ENCODE data around the gene ABCA2.

ABCA2 gene

GRCh38 chr9:136977649-136978072, 50.4 kb downstream of the ABCA2 start:
- DNase-seq = no peak

DNA sequence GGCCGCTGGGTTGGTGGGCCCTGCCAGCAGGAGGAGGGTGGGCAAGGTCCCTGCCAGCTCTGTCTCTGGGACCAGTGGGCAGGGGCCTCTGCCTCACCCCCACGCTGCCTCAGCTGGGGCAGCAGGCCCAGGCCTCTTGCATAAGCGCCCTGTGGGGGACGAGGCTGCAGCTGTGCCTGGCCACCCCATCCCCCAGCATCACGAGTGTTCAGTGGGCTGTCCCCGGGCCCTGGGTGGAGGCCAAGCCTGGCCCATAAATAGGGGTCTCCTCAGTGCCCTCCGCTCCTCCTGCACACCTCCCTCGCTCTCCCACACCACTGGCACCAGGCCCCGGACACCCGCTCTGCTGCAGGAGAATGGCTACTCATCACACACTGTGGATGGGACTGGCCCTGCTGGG, 50.8 kb downstream of the ABCA2 start, which contains the start of gene PTGDS:
TSS of gene PTGDS (plus strand) at position 282 of the 400 bp plus-strand sequence. CDS start at position 357, 75 bp downstream.
- DNase-seq = no peak

DNA sequence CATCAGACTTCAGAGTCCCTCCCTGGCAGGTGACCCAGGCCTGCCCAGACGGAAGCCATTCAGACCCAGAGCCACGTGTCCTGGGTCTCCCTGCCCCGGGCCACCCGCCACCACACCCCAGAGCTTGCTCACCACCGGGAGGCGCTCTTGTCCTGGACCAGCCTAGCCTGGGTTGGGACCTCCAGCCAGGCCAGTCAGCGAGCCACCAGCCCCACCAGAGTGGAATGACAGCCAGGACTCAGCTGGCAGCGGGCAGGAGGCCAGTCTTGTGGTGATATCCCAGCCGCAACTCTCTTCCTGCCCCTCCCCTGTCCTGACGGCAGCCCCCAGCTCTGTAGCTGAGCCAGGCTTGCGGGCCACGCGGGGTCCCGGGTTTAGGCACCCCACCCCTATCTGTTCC, 52.4 kb downstream of the ABCA2 start:
- no peak for DNase-seq

DNA sequence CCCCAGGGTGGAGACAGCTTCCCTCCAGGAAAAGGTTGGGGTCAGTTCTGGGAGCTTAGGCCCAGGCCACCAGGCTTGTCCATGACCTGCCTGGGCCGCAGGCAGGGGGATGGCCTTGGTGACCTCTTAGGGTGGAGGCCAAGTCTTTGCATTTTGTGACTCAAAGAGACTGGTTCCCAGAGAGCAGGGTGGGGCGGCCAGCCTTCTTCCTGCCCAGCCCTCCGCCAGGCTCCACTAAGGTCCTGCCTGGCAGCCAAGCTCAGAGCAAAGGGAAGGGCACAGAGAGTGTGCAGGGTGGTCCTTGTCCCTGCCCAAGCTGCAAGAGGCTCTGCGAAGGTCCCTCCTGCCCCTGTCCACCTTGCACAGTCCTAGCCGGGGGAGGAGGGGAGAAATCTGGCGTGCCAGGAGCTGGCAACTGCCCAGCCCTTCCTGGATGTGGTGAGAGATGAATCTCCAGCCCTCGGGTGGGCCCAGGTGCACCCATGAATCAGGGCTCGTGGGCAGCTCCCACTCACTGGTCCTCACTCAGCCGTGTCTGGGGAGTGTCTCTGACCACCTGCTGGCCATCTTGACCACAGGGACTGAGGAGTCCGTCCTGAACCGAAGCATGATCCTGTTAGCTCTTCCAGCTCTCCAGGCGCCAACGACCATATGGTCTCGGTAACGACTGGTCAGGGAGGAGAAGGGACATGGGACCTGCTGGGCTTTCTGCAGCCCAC, 53.1 kb downstream of the ABCA2 start:
- DNase-seq = no peak

- no peak for DNase-seq
Observed at GRCh38 chr9:136973618-136974617, 54.1 kb downstream of the ABCA2 start.

GRCh38 chr9:136972743-136973142, 55.3 kb downstream of the ABCA2 start:
- DNase-seq = no peak

DNA sequence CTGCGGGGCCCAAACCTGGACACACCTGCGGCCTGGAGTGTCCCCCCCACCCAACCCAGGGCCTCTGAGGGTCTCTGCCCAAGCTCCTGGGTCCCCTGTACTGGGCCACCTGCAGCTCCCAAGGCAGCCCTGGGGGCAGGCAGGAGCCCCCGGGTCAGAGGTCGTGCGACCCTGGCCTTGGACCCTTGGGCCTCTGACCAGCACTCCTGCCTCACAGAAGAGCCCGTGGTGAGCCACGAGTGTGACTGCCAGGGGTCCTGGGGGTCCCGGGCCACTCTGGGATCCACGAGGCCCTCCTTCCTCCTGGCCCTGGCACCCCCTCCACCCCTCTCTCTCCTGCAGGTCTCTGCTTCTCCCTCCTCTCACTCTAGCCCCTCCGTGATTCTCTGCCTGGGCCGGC, 55.7 kb downstream of the ABCA2 start:
- no peak for DNase-seq

- DNase-seq = no peak
Observed at GRCh38 chr9:136971746-136972145, 56.3 kb downstream of the ABCA2 start.

DNA sequence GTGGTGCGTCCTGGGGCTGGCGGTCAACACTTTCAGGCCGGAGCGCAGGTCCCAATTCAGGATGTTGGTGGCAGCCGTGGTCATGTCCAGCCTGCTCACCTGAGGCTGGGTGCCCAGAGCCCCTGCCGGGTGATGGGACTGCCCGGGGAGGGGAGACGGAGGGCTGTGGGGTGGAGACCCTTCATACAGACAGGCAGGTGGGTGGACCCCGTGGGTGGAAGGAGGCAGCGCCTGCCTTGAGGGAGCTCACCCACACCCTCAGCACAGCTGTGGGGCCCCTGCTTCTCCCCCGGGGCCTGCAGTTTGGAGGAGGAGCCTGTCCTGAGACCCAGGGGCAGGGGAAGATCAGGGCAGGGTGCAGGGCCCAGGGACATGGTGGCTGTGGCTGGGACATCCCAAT, 57.7 kb downstream of the ABCA2 start:
- no peak for DNase-seq

DNA sequence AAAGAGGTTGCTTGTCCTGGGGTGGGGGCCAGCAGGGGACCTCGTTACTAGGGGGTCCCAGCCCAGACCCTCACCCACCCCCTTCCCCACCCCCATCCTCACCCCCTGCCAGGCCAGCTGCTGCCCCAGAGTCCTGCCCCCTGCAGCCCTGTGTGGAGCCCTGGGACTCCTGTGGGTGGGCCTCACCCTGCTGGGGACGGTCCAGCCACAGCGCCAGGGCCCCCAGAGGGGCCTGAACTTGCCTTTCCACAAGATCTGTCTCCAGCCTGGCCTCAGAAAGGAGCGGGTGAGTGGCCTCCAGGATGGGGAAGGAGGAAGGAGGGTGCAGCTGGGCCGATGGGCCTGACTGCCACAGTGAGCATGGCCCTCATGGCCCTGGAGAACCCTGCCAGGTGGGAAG, 58.3 kb downstream of the ABCA2 start:
- DNase-seq = no peak

GRCh38 chr9:136969150-136969549, 58.9 kb downstream of the ABCA2 start:
- DNase-seq = no peak

DNA sequence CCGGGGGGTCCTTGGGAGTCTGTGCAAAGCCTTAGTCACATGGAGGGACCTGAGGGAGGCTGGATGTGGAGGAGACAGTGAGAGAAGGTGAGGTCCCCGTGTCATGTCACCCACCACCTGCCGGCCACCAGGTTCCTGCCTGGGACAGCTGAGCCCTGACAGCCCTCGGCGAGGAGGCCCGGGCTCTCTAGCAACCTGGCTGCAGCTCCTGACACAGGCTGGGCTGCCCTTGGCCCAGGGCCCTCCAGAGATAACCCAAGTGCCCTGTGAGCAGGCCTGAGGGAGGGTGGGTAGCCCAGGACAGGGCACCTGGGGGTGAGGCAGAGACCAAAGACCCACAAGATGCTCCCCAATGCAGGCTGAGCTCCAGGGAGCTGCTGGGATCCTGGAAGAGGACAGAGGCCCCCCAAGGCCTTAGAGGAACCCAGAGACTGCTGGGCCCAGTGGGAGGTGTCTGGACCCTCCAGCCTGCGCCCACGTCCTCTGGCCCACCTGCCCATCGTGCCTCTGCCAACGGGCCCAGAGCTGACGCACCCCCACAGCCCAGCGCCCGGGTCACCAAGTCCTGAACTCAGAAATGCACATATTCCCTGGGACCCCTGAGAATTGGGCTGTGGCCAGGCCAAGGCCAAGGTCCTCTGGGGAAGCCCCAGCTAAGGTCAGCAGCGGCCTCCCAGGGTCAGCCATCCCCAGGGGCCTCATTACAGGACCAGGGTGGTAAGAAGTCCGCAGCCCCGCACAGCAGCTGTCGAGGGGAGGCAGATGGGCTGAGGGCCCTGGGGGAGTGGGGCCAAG, 59.5 kb downstream of the ABCA2 start:
- no peak for DNase-seq

DNA sequence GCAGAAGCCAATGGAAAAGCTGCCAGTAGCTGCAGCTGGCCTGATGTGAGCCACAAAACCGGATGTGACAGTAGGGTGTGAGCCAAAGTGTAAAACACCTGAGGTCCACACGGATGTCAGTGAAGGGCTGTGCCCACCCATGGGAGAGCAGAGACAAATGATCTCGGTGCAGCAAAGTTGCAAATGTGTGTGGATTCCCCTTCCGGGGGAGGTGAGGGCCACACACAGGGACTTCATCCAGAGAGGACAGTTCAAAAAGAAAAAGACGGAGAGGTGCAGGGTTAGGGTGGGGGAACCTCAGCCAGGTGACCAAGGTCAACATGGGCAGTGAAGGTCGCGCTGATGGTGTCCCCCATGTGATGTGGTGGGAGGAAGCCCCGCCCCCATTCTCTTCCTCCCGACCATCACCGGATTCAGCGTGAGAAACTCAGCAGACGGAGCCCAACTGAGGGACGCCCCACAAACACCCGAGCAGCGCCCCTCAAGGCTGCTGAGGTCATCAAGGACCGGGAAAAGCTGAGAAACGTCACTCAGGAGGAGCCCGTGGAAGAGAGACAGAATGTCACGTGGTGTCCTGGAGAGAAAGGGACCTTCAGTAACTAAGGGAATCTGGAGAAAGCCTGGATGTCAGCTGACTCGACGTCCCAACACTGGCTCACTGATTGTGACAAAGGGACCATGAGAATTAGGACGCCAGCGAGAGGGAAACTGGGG, 62.1 kb downstream of the ABCA2 start:
- no peak for DNase-seq

DNA sequence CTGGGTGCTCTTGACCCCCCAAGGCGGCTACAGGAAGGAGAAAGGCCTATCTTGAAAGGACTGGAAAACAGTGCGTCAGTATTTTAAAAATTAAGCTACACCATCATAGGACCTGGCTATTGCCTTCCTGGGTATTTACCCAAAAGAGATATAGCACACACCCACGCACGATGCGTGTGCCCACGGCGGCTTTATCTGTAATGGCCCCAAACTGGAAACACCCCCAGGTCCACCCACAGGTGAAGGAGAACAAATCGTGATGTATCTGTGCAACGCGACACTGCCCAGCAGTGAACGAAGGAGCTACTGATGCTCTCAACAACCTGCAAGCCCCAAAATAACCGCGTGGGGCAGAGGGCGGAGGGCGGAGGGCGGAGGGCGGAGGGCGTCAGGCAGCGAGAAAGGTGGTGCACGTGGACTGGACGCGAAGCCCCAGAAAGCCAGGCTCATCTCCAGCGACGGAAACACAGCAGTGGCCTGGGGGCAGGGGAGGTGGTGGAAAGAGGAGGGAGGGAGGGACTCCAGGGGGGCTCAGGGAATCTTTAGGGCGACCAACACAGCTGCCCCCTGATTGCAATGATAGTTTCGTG, 63.1 kb downstream of the ABCA2 start:
- DNase-seq = no peak

DNA sequence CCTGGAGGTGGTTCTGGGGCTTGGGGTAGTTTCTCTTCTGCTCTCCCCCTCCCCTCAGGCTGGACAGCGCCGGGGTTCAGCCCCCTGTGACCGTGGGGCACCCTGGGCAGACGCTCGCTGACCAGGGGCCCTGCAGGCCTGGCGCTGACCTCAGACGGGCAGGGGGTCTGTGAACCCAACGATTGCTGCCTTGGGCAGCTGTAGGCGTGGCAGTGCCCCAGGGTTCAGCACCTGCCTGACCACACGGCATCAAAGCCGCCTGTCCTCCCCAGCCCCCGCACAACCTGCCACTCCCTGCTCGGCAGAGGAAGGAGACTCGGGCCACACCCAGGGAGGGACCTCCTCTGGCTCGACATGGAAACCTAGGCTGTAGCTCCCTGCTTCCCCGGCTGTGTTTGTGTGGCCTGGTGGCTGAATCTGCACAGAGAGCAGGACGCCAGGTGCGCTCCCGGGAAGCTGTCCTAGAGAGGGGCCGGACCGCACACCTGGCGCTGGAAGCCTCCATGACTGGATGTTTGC, 63.8 kb downstream of the ABCA2 start:
- DNase-seq = peak; percentile 20

DNA sequence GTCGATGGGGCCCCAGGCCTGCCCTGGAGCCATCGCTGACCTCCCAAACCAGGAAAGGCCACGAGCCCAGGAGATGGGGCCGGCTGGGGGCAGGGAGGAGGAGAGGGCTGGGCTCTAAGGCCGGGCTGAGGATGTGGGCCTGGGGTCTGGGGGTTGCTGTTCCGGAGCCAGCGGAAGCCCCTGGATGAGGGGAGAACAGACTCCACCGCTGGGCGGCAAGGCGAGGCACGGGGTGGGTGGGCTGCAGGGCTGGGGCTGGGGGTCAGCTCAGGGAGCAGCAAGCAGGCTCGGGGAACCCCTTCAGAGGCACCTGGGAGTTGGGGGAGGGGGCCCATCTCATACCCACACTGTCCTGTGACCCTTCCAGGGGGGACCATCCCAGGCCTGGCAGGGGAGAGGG, 64.3 kb downstream of the ABCA2 start:
- DNase-seq = no peak

- no peak for DNase-seq
Observed at GRCh38 chr9:136963341-136963740, 64.7 kb downstream of the ABCA2 start.

DNA sequence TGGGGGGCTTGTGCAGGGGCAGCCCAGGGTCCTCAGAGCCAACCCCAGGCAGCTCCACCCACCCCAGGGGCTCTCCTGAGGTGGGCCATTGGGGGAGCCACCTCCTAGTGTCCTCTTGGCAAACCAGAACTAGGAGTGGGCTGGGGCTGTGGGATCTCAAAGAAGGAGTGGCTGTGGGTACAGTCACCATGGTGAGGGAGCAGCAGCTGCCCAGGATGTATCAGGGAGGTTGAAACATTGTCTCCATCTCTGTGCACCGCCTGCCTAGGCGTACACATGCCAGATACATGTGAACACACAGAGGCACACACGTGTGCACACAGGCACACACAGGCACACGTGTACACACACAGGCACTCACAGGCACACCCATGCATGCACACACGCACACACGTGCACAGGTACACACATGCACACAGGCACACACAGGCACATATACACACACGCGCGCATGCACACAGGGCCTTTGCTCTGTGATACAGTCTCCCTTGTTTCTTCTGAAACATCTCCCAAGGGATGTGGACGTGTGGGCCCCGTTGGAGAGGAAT, 65.3 kb downstream of the ABCA2 start:
- DNase-seq = no peak

GRCh38 chr9:136962163-136962562, 65.9 kb downstream of the ABCA2 start:
- DNase-seq = no peak

GRCh38 chr9:136961279-136962065, 66.6 kb downstream of the ABCA2 start:
- DNase-seq = peak; percentile 25

- no peak for DNase-seq
Observed at GRCh38 chr9:136960938-136961275, 67.1 kb downstream of the ABCA2 start.

Measured in NCI-H82 (cell line).